Measurements from ENCODE around the gene ADA.

DNA sequence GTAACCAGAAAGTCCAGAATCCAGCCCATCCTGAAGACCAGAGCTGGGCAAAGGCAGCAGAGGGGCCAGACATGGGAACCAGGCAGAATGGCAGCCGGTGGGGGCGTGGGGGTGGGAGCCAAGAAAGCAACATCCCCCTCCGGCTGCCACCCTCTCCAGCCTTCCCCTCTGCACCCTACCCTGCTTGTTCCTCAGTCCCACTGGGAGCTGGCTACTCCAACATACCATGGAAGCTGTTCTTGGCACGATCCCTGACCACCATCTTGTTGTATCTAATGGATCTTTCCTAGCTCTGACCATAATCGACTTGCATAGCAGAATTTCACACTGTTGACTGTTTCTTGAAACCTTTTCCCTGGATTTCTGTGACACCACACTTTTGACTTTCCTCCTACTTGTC is 30.2 kb downstream of the ADA start:
- no peak for TF ChIP-seq CTCF (conservative IDR thresholded peaks at IDR 0.05; ENCODE audit: low read length)
- no peak for TF ChIP-seq EZH2phosphoT487 (IDR thresholded peaks at IDR 0.05; ENCODE audit: borderline replicate concordance, low read depth, low read length)

All from OCI-LY7 (cell line).